SHP77 treated with DMSO at 0.1 percent for 48 hours (cell line): ENCODE measurements around the gene LRRC52.
"Not testable (repeated sequence)": the region's sequence is repeated elsewhere in the genome, so short reads cannot be mapped to it uniquely, and the experiment has no call there.

ENCODE experiments used
- DNase-seq: peaks from one replicate; lab custom pipeline; 2025; lab: John Stamatoyannopoulos, UW

LRRC52 gene

DNA sequence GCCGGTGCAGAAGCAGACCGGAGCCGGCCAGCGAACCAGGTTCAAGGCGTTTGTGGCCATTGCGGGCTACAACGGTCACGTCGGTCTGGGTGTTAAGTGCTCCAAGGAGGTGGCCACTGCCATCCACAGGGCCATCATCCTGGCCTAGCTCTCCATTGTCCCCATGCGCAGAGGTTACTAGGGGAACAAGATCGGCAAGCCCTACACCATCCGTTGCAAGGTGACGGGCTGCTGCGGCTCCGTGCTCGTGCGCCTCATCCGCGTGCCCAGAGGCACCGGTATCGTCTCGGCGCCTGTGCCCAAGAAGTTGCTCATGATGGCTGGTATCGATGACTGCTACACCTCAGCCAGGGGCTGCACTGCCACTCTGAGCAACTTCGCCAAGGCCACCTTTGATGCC is 38.1 kb downstream of the LRRC52 start:
- DNase-seq = no peak

DNA sequence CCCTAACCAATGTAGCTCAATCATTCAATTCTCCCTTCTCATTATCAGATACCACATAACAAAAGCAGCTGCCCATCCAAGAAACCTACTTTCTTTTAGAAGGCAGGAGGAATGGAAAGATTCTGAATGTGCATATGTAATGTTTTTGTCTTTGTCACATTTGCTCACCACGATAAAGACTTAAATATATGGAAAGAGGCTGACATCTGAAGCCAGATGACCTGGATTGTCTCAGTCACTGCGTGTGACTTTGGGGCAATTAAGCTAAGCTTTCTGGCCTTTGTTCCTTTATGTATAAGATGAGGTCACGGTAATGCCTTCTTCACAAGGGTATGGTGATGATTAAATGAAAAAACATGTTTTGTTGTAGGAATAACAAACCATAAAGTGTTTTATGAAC is 42.6 kb downstream of the LRRC52 start:
- no peak for DNase-seq

DNA sequence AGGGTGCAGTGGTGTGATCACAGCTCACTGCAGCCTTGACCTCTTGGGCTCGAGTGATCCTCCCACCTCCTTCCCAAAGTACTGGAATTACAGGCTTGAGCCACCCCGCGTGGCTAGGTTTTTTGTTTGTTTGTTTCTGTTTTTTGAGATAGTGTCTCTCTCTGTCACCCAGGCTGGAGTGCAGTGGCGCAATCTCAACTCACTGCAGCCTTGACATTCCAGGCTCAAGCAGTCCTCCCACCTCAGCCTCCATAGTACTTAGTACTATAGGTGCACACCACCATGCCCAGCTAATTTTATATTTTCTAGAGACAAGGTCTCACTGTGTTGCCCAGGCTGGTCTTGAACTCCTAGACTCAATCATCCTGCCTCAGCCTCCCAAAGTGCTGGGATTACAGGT is 47.6 kb downstream of the LRRC52 start:
- not testable (repeated sequence) for DNase-seq

DNA sequence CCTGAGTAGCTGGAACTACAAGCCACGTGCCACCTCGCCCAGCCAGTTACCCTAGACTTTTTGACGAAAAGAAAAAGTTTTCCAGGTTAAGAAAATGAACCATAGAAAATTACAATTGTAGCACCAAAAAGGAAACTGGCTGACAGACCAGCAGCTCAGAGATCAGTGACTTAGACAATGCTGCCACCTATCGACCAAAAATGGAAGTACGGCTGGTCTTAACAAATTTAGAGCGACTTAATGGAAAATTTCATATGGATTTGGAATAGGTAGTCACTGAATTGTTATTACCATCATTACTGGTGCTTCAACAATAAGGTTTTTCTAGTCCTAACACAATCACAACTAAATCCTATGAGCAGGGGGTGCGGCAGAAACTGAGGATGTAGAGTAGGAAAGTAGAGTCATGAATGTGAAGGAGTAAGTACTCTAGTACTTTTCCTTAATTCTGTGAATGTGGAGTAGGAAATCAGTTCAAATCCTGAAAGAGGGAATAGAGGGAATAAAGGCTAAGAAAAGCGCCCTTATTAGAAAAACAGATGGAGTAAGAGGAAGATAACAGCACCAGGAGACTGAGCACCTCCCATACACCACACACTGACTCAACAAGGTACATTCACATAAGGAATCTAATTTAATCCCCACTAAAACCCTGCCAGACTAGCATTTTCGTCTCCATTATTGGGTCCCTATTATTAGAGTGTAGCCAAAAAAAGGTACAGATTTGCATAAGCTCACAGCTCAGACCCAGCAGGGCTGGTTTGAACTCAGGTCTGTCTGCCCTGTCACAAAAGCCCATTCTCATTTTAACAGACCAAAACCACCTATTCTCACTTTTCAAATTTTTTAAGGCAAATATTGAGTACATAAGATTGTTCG is 49.4 kb downstream of the LRRC52 start:
- peak; percentile 17 for DNase-seq

GRCh38 chr1:165595246-165595938 is 51.6 kb downstream of the LRRC52 start:
- no peak for DNase-seq

- peak; percentile 95 for DNase-seq
These were observed 54.3 kb downstream of the LRRC52 start for GRCh38 chr1:165597883-165598675.

DNA sequence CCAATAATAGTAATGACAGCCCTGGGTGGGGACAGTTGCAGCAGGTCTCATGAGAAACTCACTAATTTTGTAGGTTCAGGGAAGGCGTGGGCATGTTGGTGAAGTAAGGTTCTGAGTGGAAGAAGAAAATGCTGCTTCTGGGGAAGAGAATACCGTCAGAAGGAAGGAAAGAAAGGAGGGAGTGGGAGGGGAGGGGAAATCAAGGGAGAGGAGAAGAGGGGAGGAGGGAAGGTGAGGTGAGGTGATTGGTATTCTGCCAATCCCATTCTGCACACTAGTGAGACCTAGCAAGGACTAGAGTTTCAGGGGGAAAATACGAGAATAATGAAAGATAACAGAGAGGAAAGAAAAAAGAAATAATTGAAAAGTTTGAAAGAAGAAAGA is 54.9 kb downstream of the LRRC52 start:
- no peak for DNase-seq

GRCh38 chr1:165600793-165601192 is 57.0 kb downstream of the LRRC52 start:
- DNase-seq = no peak

DNA sequence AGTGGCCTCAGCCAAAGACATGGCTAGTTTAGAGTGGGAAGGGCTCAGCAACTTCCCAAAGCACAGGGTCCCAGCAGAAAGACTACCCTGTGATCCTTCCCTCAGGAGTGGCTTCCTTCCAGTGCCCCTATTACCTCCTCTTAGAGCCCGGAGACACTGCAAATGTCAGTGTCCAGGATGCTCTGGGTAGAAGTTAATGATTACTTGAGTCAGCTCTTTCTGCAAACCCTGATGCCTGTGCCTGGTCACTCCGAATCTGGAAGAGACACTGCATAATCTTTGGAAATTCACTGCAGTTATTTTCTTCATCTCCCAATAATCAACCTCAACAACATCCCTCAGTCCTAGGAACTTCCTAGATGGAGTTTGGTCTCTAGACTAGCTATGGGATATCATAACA is 60.0 kb downstream of the LRRC52 start:
- no peak for DNase-seq

DNA sequence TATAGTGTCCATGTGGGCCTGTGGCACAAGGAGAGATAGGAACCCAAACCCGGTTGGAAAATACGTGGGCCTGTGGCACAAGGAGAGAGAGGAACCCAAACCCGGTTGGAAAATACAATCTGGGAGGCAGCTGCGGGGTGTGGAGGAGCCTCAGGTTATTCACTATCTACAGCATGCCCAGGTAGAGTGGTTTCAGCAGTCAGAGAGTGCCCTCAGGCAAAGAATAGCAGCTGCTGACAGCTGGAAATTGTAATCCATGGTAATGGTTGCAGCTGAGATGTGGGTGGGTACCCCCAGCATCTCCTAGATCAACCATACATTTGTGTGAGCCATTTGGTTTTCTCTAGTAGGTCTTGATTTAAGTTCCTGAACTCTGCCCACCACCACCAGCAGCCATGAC is 61.4 kb downstream of the LRRC52 start:
- DNase-seq = no peak

DNA sequence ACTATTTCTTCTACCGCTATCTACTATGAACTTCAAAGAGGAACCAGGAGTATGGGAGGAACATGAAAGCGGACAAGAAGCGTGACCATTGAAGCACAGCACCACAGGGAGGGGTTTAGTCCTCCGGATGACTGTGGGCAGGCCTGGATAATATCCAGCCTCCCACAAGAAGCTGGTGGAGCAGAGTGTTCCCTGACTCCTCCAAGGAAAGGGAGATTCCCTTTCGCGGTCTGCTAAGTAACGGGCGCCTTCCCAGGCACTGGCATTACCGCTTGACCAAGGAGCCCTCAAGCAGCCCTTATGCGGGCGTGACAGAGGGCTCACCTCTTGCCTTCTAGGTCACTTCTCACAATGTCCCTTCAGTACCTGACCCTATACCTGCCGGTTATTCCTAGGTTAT is 62.9 kb downstream of the LRRC52 start:
- not testable (repeated sequence) for DNase-seq

DNA sequence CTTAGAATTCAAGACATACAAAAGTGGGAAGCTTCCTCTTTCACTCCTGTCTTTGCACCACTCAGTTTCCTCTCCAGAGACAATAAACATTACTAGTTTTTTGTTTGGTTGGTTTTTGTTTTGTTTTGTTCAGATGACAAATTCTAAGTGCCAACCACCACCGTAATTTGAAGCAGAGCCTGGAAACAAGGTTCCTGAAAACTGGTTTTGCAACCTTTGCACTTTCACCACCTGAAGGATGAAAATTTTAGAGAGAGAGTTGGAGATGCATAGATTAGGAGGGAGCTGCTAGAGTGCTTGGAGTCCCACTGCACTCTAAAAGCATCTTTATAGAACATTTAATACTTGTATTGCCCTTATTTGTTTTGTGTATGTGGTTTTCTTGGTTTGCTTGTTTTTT is 67.1 kb downstream of the LRRC52 start:
- DNase-seq = no peak

DNA sequence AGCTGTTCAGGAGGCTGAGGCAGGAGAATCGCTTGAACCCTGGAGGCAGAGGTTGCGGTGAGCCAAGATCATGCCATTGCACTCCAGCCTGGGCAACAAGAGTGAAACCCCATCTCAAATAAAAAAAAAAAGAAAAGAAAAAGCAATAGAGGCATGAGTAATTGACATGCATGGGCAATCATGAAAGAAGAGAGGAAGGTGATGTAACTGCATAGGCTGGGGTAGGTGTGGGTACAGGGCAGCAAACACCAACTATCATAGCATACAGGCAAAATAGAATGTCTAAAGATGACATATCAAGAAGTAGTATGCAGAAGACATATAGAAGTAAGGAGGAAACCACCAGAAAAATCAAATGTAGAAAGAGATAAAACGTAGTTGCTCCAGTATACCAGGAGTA is 68.3 kb downstream of the LRRC52 start:
- DNase-seq = no peak
